C4-2B (cell line): Measurements from ENCODE around the gene GAL3ST1.

Source experiments
- H3K27ac ChIP-seq: fragments of 450-650 bp; 2 replicates; pipeline ENCODE4 v1.5.1; 2017
- CTCF ChIP-seq: fragments of 450-650 bp; conservative IDR thresholded peaks from 2 replicates; pipeline ENCODE4 v1.5.1; 2017; ENCODE audit warnings: mild to moderate bottlenecking
- ZFX ChIP-seq: fragments of 450-650 bp; IDR thresholded peaks from 2 replicates; pipeline ENCODE4 v1.6.1; 2017

GAL3ST1 gene

DNA sequence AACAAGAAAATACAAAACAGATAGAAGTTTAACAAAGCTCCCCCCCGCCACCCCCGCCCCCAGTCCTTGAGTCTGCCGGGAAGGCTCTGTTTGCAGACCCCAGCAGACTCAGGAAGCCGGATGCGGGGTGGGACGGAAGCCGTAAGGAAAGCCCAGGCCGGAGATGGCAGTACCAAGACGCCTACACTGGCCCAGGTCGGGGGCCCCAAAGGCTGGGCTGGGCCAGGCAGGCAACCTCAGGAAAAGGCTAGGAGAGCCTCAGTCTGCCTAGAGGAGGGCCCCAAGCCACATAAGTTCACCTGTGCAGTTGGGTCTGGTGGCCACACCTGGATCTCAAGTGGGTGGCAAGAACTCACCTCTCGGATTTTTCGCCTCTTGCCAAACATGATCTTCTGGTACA is 4.0 kb upstream of the GAL3ST1 start:
- no peak overlapping the region for H3K27ac ChIP-seq
- TF ChIP-seq ZFX (no peak), CTCF (no peak)

GRCh38 chr22:30575859-30576258 is 1.4 kb upstream of the GAL3ST1 start:
- TF ChIP-seq CTCF = no peak
- TF ChIP-seq ZFX = no peak
- H3K27ac ChIP-seq = no peak overlapping the region

DNA sequence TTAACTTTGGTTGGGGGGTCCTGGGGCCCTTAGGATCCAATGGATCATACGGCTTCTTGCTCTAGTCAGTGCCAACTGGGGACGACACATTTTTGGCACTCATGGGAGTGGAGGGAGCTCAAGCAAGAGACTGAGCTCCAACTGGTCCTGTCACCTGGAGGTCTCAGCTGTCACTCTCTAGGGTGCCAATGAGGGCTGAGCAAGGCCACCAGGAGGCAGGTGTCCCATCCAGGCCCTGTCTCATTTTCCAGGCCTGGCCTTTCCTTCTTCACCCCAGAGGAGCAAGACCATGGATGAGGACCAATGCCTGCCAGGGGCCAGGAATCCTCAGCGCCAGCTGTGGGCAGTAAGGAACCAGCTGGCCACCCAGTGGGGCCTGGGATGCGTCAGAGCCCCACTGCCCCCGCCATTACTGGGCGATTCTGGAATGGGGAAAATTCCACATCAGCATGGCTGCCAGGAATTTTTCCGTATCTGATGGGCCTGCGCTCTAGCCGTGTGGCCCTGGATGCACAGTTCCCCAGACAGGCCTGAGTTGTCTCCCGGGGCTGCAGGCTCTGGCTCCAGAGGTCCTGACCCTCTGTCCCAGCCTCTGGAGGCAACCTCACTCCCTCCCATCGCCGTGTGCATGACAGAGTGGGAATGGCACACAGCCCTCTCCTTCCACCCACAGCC is 669 bp upstream of the GAL3ST1 start:
- TF ChIP-seq ZFX (no peak), CTCF (no peak)
- H3K27ac ChIP-seq = no peak overlapping the region

- TF ChIP-seq ZFX (no peak), CTCF (no peak)
- H3K27ac ChIP-seq = no peak overlapping the region
Observed at GRCh38 chr22:30573594-30574094, 821 bp downstream of the GAL3ST1 start.

- TF ChIP-seq CTCF (no peak), ZFX (no peak)
Observed at GRCh38 chr22:30572840-30573593, 1.4 kb downstream of the GAL3ST1 start.

DNA sequence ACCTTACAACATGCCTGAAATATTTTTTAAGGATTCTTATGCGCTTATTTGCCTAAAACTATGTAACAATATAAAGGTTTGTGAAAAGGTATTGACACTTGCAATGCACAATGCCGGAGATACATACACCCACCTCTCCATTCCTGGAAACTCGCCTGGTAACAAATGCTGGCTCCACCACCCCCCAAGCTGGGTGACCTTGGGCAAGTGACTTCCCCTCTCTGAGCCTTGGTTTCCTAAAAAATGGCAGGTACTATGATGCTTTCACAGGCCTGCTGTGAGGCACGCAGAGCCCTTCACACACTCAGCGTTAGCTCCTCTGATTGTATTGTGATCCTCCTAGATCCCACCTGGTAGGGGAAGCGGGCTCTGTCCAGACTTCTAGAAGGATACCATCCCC is 2.3 kb downstream of the GAL3ST1 start:
- TF ChIP-seq CTCF (no peak), ZFX (no peak)
- H3K27ac ChIP-seq = no peak overlapping the region

More at GRCh38 chr22:30572840-30573593, 1.4 kb downstream of the GAL3ST1 start:
- H3K27ac ChIP-seq = no peak overlapping the region

DNA sequence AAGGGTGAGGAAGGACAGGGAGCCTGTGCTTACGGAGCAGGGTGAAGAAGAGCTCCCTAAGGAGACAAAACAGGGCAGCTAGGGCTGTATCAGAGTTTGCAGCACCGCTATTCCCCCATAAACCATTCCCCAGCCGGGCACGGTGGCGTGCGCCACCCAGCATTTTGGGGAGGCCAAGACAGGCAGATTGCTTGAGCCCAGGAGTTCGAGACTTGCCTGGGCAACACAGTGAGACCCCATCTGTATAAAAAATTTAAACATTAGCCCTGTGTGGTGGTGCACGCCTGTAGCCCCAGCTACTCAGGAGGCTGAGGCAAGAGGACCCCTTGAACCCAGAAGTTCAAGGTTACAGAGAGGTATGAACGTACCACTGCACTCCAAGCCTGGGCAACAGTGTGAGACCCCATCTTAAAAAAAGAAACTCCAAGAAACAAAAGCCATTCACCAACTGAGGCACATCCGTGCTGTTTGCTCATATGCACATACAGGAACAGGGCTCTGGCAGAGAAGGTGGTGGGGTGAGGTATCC is 4.7 kb downstream of the GAL3ST1 start:
- TF ChIP-seq ZFX (no peak), CTCF (no peak)
- H3K27ac ChIP-seq = no peak overlapping the region
